GM21576 (cell line): ENCODE data around the gene KDM3A.
A peak's percentile ranks its signal among the peaks of the same experiment; 100 is the strongest.

ENCODE experiments used
- ATAC-seq: cut with Tn5 transposase; IDR thresholded peaks from one replicate; pipeline ENCODE4 v1.9.1; 2021; ENCODE audit warnings: mild to moderate bottlenecking, moderate library complexity; ENCODE audit not compliant: unreplicated experiment

KDM3A gene, protein sequence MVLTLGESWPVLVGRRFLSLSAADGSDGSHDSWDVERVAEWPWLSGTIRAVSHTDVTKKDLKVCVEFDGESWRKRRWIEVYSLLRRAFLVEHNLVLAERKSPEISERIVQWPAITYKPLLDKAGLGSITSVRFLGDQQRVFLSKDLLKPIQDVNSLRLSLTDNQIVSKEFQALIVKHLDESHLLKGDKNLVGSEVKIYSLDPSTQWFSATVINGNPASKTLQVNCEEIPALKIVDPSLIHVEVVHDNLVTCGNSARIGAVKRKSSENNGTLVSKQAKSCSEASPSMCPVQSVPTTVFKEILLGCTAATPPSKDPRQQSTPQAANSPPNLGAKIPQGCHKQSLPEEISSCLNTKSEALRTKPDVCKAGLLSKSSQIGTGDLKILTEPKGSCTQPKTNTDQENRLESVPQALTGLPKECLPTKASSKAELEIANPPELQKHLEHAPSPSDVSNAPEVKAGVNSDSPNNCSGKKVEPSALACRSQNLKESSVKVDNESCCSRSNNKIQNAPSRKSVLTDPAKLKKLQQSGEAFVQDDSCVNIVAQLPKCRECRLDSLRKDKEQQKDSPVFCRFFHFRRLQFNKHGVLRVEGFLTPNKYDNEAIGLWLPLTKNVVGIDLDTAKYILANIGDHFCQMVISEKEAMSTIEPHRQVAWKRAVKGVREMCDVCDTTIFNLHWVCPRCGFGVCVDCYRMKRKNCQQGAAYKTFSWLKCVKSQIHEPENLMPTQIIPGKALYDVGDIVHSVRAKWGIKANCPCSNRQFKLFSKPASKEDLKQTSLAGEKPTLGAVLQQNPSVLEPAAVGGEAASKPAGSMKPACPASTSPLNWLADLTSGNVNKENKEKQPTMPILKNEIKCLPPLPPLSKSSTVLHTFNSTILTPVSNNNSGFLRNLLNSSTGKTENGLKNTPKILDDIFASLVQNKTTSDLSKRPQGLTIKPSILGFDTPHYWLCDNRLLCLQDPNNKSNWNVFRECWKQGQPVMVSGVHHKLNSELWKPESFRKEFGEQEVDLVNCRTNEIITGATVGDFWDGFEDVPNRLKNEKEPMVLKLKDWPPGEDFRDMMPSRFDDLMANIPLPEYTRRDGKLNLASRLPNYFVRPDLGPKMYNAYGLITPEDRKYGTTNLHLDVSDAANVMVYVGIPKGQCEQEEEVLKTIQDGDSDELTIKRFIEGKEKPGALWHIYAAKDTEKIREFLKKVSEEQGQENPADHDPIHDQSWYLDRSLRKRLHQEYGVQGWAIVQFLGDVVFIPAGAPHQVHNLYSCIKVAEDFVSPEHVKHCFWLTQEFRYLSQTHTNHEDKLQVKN (N-terminal part only)

DNA sequence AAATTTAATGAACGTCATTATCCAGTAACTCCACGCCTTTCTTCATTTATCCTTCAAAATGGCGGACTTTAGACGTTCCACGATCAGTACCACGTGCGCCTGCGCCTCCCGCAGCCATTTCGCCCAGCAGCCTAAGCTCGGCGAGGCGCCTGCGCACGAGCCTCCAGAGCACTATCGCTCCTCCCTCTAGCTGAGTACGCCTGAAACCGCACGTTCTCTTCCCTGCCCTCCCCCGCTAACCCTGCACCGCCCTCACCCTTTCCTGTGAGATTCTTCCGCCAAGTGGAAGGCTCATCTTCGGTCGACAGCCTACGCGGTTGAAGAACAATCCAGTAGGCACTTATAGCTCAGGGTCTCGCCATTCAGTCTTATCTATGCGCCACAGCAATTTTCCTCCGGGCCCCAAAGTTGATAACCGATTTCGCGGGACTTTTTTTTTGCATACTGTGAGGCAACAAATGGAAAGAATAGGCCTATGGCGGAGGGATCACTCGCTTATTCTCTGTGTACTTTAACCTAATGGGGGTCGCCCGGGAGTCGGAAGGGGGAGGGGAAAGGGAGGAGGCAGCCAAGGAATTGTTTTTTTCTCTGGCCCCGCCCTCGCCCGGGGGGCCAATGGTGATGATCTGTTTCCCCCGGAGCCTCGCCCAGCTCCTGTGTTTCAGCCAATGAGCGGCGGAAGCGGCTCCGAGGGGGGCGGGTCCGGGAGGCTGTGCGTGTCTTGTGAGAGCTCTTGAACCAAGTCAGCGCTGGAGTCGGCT, at the start of gene KDM3A:
TSS of gene KDM3A (plus strand) at position 741 of the 761 bp plus-strand sequence. CDS start 677 bp downstream, outside the sequence.
- peak; percentile 77 for ATAC-seq

GRCh38 chr2:86392873-86393518, 48.2 kb upstream of the KDM3A start:
- ATAC-seq: no peak

DNA sequence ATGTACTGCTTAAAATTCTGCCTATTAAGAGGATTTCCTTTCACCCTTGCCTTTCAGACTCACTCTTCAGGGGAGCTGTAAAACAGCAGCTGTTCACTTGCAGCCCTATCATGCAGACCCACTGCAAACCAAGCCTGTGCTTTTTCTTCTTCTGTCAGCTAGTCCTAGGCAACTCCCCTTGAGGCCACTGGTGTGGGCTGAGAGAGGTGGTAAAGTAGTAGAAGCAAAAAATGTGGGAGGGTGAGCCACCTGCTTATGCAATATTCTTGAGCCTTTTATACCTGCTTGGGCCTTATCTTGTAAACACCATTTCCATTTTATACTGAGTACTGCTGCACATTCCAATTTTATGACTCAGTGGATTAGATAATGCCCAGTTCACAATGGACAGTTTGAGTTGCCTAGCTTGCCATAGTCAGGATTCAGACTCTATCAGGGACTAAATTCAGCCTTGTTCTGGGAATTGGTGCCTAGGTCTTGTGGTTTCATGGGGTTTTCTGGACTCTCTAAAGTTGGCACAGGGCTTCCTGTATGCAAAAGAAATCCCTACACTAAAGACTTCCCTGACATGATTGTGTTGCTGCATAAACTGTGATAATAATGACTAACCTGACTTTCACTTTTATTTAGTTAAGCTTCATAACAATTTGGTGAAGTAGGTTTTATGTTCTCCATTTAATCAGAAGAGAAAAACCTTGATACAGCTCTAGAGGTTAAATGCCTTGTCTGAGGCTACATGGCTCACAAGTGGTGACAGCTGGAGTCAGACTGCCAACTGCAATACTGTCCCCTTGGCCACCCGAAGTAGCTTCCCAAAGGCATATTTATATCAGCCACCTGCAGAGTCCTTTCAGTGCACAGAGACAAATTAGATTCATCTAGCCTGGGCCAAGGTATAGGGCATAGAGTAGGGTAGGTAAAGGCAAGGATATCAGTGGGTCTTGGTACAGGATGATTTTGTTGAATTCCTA, 47.4 kb upstream of the KDM3A start:
- ATAC-seq: no peak

DNA sequence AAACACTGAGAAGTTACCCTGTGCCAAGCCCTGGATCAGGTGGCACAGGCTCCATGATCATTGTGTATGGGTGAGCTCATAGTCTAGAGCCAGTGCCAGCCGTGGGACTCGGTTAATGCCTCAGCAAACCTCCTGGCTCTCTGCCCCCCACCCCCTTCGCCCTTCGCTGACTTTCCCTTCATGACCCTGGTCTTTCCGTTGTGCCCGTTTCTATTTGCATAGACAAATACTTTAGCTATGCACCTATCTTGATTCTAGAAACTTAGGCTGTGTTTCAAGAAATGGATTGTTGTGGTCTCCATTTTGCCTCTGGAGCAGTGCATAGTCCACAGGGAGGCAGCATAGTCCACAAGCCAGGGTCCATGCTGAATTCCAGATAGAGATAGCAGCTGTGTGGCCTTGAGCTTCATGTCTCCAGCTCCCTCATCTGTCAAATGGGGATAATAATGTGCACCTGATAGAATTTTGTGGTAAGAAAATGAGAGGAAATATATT, 44.8 kb upstream of the KDM3A start:
- no peak for ATAC-seq

GRCh38 chr2:86397986-86398385, 43.2 kb upstream of the KDM3A start:
- no peak for ATAC-seq

DNA sequence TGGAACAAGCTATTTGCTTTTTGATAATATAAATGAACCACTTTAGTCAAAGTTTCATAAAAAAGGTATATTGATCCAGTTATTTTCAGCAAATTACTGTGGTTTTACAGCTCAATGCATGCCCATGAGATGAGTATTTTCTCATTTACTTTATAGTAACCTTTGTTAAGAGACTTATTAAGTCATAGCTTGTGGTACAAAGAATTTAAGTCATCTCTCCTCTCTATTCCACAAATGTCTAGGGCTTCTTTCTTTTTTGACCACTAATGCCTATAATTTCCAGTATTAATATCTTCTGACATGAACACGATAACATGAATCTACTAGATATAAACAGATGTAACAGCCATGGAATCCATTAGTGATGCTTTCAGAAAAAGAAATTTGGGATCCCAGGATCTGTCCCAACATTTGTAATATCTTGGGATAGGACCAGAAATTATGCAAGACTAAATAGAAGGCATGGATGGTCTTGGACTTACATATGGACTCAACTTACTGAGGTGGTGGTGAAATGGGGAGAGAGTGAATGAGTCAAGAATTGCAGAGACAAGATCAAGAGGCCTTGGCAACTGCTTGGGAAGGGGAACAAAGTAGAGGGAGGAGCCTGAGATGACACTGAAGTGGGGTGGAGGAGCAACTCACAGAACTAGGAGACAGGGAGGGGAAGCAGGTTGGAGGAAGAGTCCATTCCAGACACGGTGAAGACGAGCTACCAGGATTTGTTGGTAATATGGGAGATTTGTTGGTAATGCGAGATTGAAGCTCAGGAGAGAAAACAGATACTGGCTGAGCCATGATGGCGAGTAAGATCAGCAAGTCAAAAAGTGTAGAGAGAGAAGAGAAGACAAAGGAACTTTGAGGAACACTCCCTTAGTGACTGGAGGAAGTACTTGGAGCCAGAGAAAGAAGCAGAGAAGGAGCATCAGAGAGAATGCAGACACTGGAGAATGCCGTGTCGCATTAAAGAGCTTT, 42.4 kb upstream of the KDM3A start:
- ATAC-seq: no peak

- no peak for ATAC-seq
These were observed 40.9 kb upstream of the KDM3A start for GRCh38 chr2:86400321-86400720.

- no peak for ATAC-seq
These were observed 30.6 kb upstream of the KDM3A start for GRCh38 chr2:86410581-86410980.

DNA sequence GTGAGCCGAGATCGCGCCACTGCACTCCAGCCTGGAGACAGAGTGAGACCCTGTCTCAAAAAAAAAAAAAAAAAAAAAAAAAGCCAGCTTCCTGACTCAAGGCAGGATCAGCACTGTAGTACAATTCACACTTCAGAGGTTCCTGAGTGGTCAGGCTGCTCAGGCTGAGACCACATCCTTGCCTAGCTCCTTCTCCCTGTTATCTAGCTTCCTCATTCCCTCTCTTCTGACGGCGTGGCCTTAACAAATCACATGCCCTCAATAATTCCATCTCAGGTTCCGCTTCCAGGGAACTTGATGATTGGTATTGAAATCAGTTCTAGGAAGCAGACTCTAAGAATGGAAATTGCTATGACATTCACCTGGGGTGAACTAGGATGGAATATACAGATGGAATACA, 29.8 kb upstream of the KDM3A start:
- ATAC-seq: no peak

DNA sequence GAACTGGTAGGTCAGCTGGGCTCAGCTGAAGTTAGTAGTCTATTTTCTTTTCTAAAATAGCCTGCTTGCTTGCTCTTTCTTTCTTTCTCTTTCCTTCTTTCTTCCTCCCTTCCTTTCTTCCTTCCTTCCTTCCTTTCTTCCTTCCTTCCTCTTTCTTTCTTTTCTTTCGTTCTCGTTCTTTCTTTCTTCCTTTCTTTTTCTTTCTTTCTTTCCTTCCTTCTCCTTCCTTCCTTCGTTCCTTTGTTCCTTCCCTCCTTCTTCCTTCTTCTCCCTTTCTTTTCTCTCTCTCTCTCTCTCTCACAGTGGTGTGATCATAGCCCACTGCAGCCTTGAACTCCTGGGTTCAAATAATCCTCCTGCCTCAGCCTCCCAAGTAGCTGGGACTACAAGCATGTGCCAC, 29.2 kb upstream of the KDM3A start:
- ATAC-seq: no peak

DNA sequence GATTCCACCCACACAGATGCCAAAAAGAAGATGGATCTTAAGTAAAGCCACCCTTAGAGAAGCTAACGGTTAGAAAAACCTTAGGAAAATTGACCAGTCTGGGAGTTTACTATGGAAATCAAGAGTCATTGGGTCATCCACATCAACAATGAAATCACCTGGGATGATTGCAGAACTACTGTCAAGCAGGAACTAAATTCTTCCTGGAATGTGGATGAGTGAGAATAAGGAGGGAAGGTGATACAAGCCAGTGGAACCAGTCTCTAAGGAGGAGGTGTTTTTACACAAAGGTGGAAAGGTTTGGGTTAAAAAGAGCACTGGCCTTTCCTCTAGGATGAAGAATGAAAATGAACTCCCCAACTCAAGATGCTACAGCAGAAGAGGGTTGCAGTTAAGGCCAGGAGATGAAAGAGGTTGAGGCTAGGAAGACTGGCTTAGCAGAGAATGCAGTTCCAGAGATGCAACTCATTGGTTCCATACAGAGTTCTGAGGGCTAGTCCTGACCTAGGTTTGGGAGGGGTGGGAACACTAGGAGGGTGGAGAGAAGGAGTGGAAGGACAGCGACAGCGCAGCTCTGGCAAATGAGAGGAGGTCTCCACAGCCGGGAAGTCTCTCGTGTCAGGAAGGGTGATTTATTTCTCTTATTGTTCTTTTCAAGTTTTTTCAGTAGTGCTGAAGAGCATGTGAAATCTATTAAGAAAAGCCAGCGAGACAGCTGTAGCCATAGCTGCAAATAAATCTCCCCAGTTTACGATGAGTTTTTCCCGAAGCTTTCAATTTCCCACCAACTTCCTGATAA, 27.7 kb upstream of the KDM3A start:
- ATAC-seq: no peak

DNA sequence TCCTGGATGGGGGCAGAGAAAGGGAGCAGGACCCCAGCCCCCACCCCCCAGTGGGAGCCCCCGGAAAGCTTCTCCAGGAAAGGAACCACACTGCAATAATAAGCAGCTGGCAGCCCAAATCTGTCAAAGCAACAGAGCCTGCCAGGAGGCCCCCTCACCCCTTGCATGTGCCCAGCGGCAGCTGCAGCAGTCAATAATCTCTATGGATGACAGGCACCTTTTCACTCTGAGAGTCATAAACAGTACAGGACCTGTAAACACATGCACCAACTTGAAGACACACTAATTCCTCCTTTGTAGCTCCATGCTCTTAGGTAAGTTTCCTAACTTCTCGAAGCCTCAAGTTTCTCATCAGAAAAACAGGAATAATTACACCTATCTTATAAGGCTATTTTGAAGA, 26.2 kb upstream of the KDM3A start:
- no peak for ATAC-seq

GRCh38 chr2:86416146-86416545, 25.0 kb upstream of the KDM3A start:
- ATAC-seq: no peak

GRCh38 chr2:86417961-86418360, 23.2 kb upstream of the KDM3A start:
- no peak for ATAC-seq

GRCh38 chr2:86420913-86421312, 20.3 kb upstream of the KDM3A start:
- ATAC-seq: no peak

DNA sequence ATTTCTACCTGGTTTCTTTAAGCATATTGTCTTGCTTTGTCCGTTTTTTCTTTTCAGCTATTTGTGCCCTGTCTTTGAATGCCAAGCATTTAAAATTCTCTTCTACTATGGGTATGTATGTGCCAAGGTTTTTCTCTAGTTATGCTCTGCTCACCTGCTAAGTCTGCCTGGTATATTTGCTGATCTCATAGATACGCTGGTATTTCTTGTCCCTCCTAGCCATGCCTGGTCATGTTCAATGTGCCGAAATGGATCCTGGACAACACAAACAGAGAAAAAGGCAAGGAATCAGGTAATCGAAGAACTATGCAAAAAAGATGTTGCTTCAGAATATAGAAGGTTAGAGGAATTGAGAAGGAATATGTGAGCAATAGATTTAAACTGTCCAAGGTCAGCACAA, 14.9 kb upstream of the KDM3A start:
- ATAC-seq: no peak

DNA sequence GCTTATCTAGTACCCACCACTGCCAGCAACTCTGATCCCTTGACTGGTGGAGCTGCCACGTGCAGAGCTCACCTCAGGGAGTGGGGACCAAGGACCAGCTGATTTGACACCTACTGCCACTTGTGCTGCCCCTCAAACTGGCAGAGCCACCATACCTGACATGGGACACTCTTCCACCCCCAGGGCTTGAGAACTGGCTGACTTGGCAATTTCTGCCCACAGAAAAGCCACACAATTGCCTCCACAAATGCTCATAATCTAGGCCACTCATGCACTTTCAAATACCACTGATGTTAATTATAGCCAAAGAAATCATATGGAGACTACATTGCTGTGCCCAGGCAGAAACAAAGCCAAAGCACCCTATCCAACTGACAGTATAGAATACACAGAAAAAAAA, 11.8 kb upstream of the KDM3A start:
- ATAC-seq: no peak
